ENCODE measurements around the gene DDX21.

DNA sequence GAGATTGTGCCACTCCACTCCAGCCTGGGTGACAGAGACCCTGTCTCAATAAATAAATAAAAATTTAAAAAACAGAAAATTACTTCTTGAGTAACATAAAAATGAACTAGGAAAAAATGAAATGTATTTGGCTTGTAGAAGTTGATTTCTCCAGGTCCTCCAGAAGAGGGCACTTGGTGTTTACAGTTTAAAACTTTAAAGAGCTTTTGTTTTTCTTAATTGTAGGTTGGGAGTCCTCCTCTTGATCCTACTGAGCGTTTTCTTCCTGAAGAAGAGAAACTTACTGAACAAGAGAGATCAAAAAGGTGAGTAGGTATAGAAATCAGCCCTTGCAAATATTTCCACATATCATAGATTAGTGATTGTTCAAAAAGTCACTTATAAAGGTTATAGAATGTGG is 48.9 kb downstream of the DDX21 start:
- no peak for TF ChIP-seq POLR2A (IDR thresholded peaks at IDR 0.05; ENCODE audit: low read depth, low read length)
- TF ChIP-seq TAF1 (IDR thresholded peaks at IDR 0.05; ENCODE audit: borderline replicate concordance, low read depth, low read length), result no peak
- TF ChIP-seq POLR2AphosphoS5 (IDR thresholded peaks at IDR 0.05; ENCODE audit: low read depth, low read length), result no peak
